Esophagus (tissue), 2 donors: ENCODE results near the gene VPREB3. TPM values are rescaled to one million over a fixed set of nuclear protein-coding genes. Genes with fewer than 3 reads are reported as not detected.
A peak's percentile ranks its signal among the peaks of the same experiment; 100 is the strongest.

Experiments
- H3K27ac ChIP-seq, 2 donors: one replicate each; pipeline ENCODE4 v1.5.1; 2013; ENCODE audit warnings: low read depth in 2 of 2, mild to moderate bottlenecking in 2 of 2, inconsistent platforms in 1 of 2, low read length in 1 of 2, moderate library complexity in 1 of 2
- H3K27me3 ChIP-seq, 2 donors: one replicate each; pipeline ENCODE4 v1.6.1; 2013; ENCODE audit warnings: low read length in 2 of 2, control low read depth in 1 of 2, mild to moderate bottlenecking in 1 of 2; ENCODE audit not compliant: insufficient read depth in 2 of 2, control insufficient read depth in 1 of 2
- H3K36me3 ChIP-seq, 2 donors: one replicate each; pipeline ENCODE4 v1.6.1; 2013; ENCODE audit warnings: low read length in 1 of 2; ENCODE audit not compliant: control insufficient read depth in 2 of 2, insufficient read depth in 2 of 2
- H3K4me1 ChIP-seq, 2 donors: one replicate each; pipeline ENCODE4 v1.6.1; 2013; ENCODE audit warnings: low read length in 1 of 2; ENCODE audit not compliant: control insufficient read depth in 2 of 2, insufficient read depth in 2 of 2
- H3K4me3 ChIP-seq, 2 donors: one replicate each; pipeline ENCODE4 v1.5.1; 2013; ENCODE audit warnings: low read length in 2 of 2, mild to moderate bottlenecking in 2 of 2, low read depth in 1 of 2, moderate library complexity in 1 of 2
- H3K9me3 ChIP-seq, 2 donors: one replicate each; pipeline ENCODE4 v1.6.1; 2013; ENCODE audit warnings: mild to moderate bottlenecking in 2 of 2, low read depth in 1 of 2, low read length in 1 of 2, moderate library complexity in 1 of 2; ENCODE audit not compliant: control insufficient read depth in 2 of 2, insufficient read depth in 1 of 2
- WGBS, 2 donors: extraction: QIAGEN DNeasy Blood & Tissue Kit; methylation state at CpG; one replicate each; pipeline ENCODE4 v1.1.7; 2013; 5-methylcytosine and 5-hydroxymethylcytosine counted together
- polyA plus RNA-seq, 2 donors: library from polyadenylated mRNA; stranded (reverse); fragments of 200-250 nt; gene quantifications; one replicate each; pipeline ENCODE4 v1.2.3, GENCODE V29; 2013
- donor health status: healthy with polysubstance abuse.
- donor health status: Bipolar disorder and iron deficiency.

VPREB3 gene
- polyA plus RNA-seq, 2 donors = 0.45 to 0.98 TPM

GRCh38 chr22:23777776-23778576, 23.8 kb upstream of the VPREB3 start:
- H3K36me3 ChIP-seq = no peaks in the 10 kb centered on the region
- H3K27ac ChIP-seq = no peak overlapping the region
- no peak overlapping the region for H3K4me3 ChIP-seq
- WGBS, 2 donors = 73 to 80% methylated on average over 11 of the region's 11 CpGs
- peaks cover 4 to 19% of the 10 kb centered on the region in 2 donors for H3K4me1 ChIP-seq
- no peaks in the 10 kb centered on the region for H3K9me3 ChIP-seq
- H3K27me3 ChIP-seq = no peaks in the 10 kb centered on the region

- no peaks in the 10 kb centered on the region for H3K36me3 ChIP-seq
- 73 to 77% methylated on average over 3 of the region's 3 CpGs for WGBS, 2 donors
- H3K27me3 ChIP-seq = no peaks in the 10 kb centered on the region
- peaks cover 4 to 14% of the 10 kb centered on the region in 2 donors for H3K4me1 ChIP-seq
- no peak overlapping the region for H3K4me3 ChIP-seq
- H3K9me3 ChIP-seq = no peaks in the 10 kb centered on the region
- no peak overlapping the region for H3K27ac ChIP-seq
Observed at GRCh38 chr22:23775779-23776375, 21.7 kb upstream of the VPREB3 start.

- Histone ChIP-seq H3K4me3 (no peak overlapping the region), H3K9me3 (no peaks in the 10 kb centered on the region), H3K27me3 (no peaks in the 10 kb centered on the region), H3K36me3 (no peaks in the 10 kb centered on the region), H3K27ac (no peak overlapping the region), H3K4me1 (peaks cover 4 to 14% of the 10 kb centered on the region in 2 donors)
- 71 to 73% methylated on average over 2 of the region's 2 CpGs for WGBS, 2 donors
Observed at GRCh38 chr22:23774922-23775436, 20.8 kb upstream of the VPREB3 start.

- Histone ChIP-seq H3K4me3 (no peak overlapping the region), H3K9me3 (no peaks in the 10 kb centered on the region), H3K4me1 (peaks cover 4 to 14% of the 10 kb centered on the region in 2 donors), H3K36me3 (no peaks in the 10 kb centered on the region), H3K27ac (no peak overlapping the region), H3K27me3 (no peaks in the 10 kb centered on the region)
- 69 to 70% methylated on average over 12 of the region's 12 CpGs for WGBS, 2 donors
Observed at GRCh38 chr22:23774114-23774921, 20.1 kb upstream of the VPREB3 start.

- peaks cover 6 to 14% of the 10 kb centered on the region in 2 donors for H3K4me1 ChIP-seq
- no peak overlapping the region for H3K4me3 ChIP-seq
Observed at GRCh38 chr22:23773483-23774113, 19.4 kb upstream of the VPREB3 start.

GRCh38 chr22:23772649-23773473, 18.6 kb upstream of the VPREB3 start, which contains the start of gene MMP11:
TSS of gene MMP11 (plus strand) at chr22:23772849. CDS start at chr22:23772871, 22 bp downstream.
- Histone ChIP-seq H3K27me3 (no peaks in the 10 kb centered on the region), H3K27ac (peak within 1 kb of the TSS in 1 of 2 donors; percentile 16), H3K36me3 (no peaks in the 10 kb centered on the region), H3K4me3 (peak within 1 kb of the TSS; percentile 34 to 37), H3K9me3 (no peaks in the 10 kb centered on the region), H3K4me1 (peaks cover 6 to 14% of the 10 kb centered on the region in 2 donors)
- WGBS, 2 donors = 4% methylated on average over 68 to 79 of the region's 79 CpGs

More at GRCh38 chr22:23773483-23774113, 19.4 kb upstream of the VPREB3 start:
- WGBS, 2 donors = 54 to 57% methylated on average over 7 of the region's 7 CpGs
- Histone ChIP-seq H3K9me3 (no peaks in the 10 kb centered on the region), H3K27me3 (no peaks in the 10 kb centered on the region), H3K27ac (no peak overlapping the region), H3K36me3 (no peaks in the 10 kb centered on the region)

GRCh38 chr22:23772315-23772648, 18.1 kb upstream of the VPREB3 start:
- peak overlapping the region; percentile 24 to 34 for H3K4me3 ChIP-seq
- WGBS, 2 donors = 13 to 14% methylated on average over 6 of the region's 6 CpGs
- no peaks in the 10 kb centered on the region for H3K27me3 ChIP-seq
- no peaks in the 10 kb centered on the region for H3K9me3 ChIP-seq
- no peak overlapping the region for H3K27ac ChIP-seq
- H3K36me3 ChIP-seq = no peaks in the 10 kb centered on the region
- peaks cover 6 to 15% of the 10 kb centered on the region in 2 donors for H3K4me1 ChIP-seq

GRCh38 chr22:23769321-23769965, 15.2 kb upstream of the VPREB3 start:
- Histone ChIP-seq H3K4me1 (peaks cover 6 to 25% of the 10 kb centered on the region in 2 donors), H3K9me3 (no peaks in the 10 kb centered on the region), H3K36me3 (peaks cover 0 to 4% of the 10 kb centered on the region in 2 donors), H3K27me3 (no peaks in the 10 kb centered on the region), H3K4me3 (no peak overlapping the region), H3K27ac (no peak overlapping the region)
- 73 to 75% methylated on average over 6 of the region's 6 CpGs for WGBS, 2 donors
